Activated CD4-positive, alpha-beta memory T cell treated with anti-CD3 and anti-CD28 coated beads, Interleukin-2, amount 10 ng/mL, durations not matched to agents 7 days and 5 days (primary cell): Measurements from ENCODE around the gene NT5M. TPM values are rescaled to one million over a fixed set of nuclear protein-coding genes. Genes with fewer than 3 reads are reported as not detected.

ENCODE experiments used
- CTCF ChIA-PET: fragments of 350-600 bp; sonication (Branson Sonifier 250); formaldehyde crosslinking; loops from one replicate; lab custom pipeline; 2021; ENCODE audit warnings: antibody characterized with exemption, inconsistent platforms; lab: Charles Lee
- POLR2A ChIA-PET: fragments of 350-600 bp; sonication (Branson Sonifier 250); formaldehyde crosslinking; loops from one replicate; lab custom pipeline; 2021; ENCODE audit warnings: antibody characterized with exemption; lab: Charles Lee
- DNase-seq: peaks from one replicate; pipeline ENCODE4 v3.0.0-alpha.2; 2020
- H3K27ac Mint-ChIP-seq: one replicate; pipeline ENCODE4 v1.8.0; 2021; ENCODE audit warnings: mild to moderate bottlenecking, mixed read lengths
- H3K27me3 Mint-ChIP-seq: one replicate; pipeline ENCODE4 v1.8.0; 2021; ENCODE audit warnings: mixed read lengths
- H3K36me3 Mint-ChIP-seq: one replicate; pipeline ENCODE4 v1.8.0; 2021; ENCODE audit warnings: low read depth, mixed read lengths
- H3K4me1 Mint-ChIP-seq: one replicate; pipeline ENCODE4 v1.8.0; 2021; ENCODE audit warnings: mixed read lengths
- H3K4me3 Mint-ChIP-seq: one replicate; pipeline ENCODE4 v1.8.0; 2021; ENCODE audit warnings: mild to moderate bottlenecking, mixed read lengths
- H3K9me3 Mint-ChIP-seq: one replicate; pipeline ENCODE4 v1.8.0; 2021; ENCODE audit warnings: mixed read lengths
- total RNA-seq, 2 experiments: library from RNA; stranded (reverse); gene quantifications; one replicate each; pipeline ENCODE4 v1.2.3, GENCODE V29; 2021

NT5M gene
- total RNA-seq, 2 experiments from 2014 or later: 8.4 to 9.7 TPM

GRCh38 chr17:17363638-17364337 lies 60.6 kb downstream of the NT5M start:
- H3K27me3 Mint-ChIP-seq: peaks cover 21% of the 10 kb centered on the region
- no peaks in the 10 kb centered on the region for H3K4me1 Mint-ChIP-seq
- POLR2A ChIA-PET: no interaction called here
- no peak overlapping the region for H3K4me3 Mint-ChIP-seq
- DNase-seq: no peak
- CTCF ChIA-PET: no interaction called here
- no peak overlapping the region for H3K27ac Mint-ChIP-seq
- no peaks in the 10 kb centered on the region for H3K9me3 Mint-ChIP-seq
- no peaks in the 10 kb centered on the region for H3K36me3 Mint-ChIP-seq

DNA sequence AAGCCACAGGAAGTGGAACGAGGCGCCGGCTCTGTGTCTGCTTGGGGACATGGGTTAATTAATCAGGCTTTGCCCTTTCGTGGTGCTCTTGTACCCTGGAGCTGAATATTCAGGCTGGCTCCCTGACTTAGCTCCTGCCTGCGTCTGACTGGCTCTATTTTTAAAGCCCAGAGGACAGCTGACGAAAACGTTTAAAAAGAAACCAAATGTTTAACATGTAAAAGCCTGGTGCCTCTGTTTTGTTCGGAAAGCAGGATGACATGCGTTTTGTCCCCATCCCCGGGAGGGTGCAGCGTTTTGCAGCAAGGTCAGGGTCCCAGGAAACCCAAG lies 61.1 kb downstream of the NT5M start:
- H3K9me3 Mint-ChIP-seq: no peaks in the 10 kb centered on the region

DNA sequence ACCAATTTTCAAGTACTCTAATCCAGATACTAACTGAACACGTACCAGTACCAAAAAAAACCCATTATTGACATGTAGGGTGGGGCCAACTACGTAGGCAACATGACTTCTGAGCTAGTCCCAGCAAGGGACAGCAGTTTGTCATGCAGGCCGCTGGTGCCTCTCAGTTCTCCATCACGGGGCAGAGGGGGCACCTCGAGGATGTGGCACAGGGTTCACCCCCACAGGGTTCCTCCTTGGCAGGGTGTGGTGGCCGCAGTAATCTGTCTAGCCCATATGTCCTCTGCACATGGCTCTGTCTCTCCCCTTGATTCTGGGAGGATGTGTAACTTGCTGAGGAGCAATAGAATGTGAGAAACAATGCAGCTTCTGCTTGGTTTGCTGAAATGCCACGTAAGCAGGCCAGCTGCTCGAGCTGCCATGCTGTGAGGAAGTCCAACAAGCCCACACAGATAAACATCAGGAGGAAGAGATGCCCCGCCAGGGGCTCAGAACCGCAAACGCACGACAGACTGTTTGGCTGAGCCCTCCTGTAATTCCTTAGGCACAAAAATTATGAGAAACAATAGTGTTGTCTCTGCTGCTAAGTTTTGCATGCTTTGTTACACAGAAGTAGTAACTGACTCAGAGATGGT lies 62.4 kb downstream of the NT5M start:
- H3K36me3 Mint-ChIP-seq: no peaks in the 10 kb centered on the region
- peaks cover 8% of the 10 kb centered on the region for H3K27me3 Mint-ChIP-seq
- H3K4me3 Mint-ChIP-seq: no peak overlapping the region
- ChIA-PET POLR2A (no interaction called here), CTCF (interaction anchor here (1.0 kb wide), 1 partner anchor 131 kb away, joined by 3 read pairs; no protein-coding TSS in a partner anchor)
- DNase-seq: no peak
- no peaks in the 10 kb centered on the region for H3K9me3 Mint-ChIP-seq
- H3K4me1 Mint-ChIP-seq: no peaks in the 10 kb centered on the region
- H3K27ac Mint-ChIP-seq: no peak overlapping the region

More for the DNA sequence above, 61.1 kb downstream of the NT5M start:
- POLR2A ChIA-PET: no interaction called here
- no peak for DNase-seq
- H3K36me3 Mint-ChIP-seq: no peaks in the 10 kb centered on the region
- H3K4me1 Mint-ChIP-seq: no peaks in the 10 kb centered on the region
- H3K27ac Mint-ChIP-seq: no peak overlapping the region
- CTCF ChIA-PET: no interaction called here
- H3K4me3 Mint-ChIP-seq: no peak overlapping the region
- peaks cover 19% of the 10 kb centered on the region for H3K27me3 Mint-ChIP-seq

- Mint-ChIP-seq H3K9me3 (no peaks in the 10 kb centered on the region), H3K27ac (no peak overlapping the region), H3K36me3 (no peaks in the 10 kb centered on the region), H3K27me3 (peaks cover 5% of the 10 kb centered on the region), H3K4me3 (no peak overlapping the region), H3K4me1 (no peaks in the 10 kb centered on the region)
- ChIA-PET POLR2A (no interaction called here), CTCF (interaction anchor here (1.0 kb wide), 2 partner anchors 10 to 131 kb away, joined by 3 to 4 read pairs; no protein-coding TSS in a partner anchor)
- DNase-seq: no peak
Measured at GRCh38 chr17:17366235-17366634, 63.1 kb downstream of the NT5M start.

- DNase-seq: no peak
- H3K27ac Mint-ChIP-seq: no peak overlapping the region
- no peaks in the 10 kb centered on the region for H3K36me3 Mint-ChIP-seq
Measured at GRCh38 chr17:17366941-17367875, 64.0 kb downstream of the NT5M start.

DNA sequence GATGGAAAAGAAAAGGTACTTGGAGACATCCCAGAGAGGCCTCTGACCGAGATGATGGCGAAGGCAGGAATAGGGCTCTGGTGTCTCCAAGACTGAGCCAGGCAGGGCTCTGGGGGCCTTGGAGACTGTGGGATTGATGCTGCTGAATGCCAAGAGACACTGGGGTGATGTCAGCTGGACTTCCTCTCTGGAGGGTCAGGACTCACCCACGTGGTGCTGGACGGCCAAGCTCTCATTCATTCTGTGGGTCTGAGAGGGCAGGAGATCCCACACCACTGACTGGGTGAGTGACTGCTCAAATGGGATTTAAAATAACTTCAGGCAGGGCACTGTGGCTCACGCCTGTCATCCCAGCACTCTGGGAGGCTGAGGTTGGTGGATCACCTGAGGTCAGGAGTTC lies 64.8 kb downstream of the NT5M start:
- no peak for DNase-seq
- Mint-ChIP-seq H3K9me3 (no peaks in the 10 kb centered on the region), H3K27me3 (peaks cover 4% of the 10 kb centered on the region), H3K36me3 (no peaks in the 10 kb centered on the region), H3K4me1 (no peaks in the 10 kb centered on the region), H3K4me3 (no peak overlapping the region), H3K27ac (no peak overlapping the region)
- ChIA-PET POLR2A (no interaction called here), CTCF (no interaction called here)

More at GRCh38 chr17:17366941-17367875, 64.0 kb downstream of the NT5M start:
- peaks cover 4% of the 10 kb centered on the region for H3K27me3 Mint-ChIP-seq
- CTCF ChIA-PET: interaction anchor here (0.6 to 1.0 kb wide), 3 partner anchors 11 to 130 kb away, joined by 3 to 4 read pairs (median 4); no protein-coding TSS in a partner anchor
- H3K4me1 Mint-ChIP-seq: no peaks in the 10 kb centered on the region
- POLR2A ChIA-PET: no interaction called here
- no peak overlapping the region for H3K4me3 Mint-ChIP-seq
- no peaks in the 10 kb centered on the region for H3K9me3 Mint-ChIP-seq

DNA sequence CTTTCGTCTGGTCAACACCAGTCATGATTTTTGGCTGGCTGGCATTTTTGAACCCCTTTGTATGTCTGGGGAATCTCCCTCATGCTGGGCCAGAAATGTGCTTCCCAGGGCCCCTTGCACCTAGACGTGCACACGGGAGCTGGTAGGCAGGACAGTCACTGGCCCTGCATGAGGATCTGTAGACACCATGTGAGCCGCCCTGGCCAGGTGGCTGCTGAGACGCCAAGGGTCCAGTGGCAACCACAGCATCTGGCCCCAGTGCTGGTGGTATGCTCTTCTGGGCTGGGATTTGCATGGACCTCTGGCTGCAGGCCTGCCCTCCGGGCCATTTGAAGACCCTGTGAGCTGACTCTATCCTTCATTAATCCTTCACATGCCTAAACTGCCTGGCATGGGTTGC lies 67.5 kb downstream of the NT5M start:
- POLR2A ChIA-PET: interaction anchor here (0.7 kb wide), 1 partner anchor 10 kb away, joined by 3 read pairs; no protein-coding TSS in a partner anchor
- Mint-ChIP-seq H3K4me3 (no peak overlapping the region), H3K9me3 (no peaks in the 10 kb centered on the region), H3K36me3 (no peaks in the 10 kb centered on the region), H3K4me1 (no peaks in the 10 kb centered on the region), H3K27me3 (peaks cover 5% of the 10 kb centered on the region), H3K27ac (no peak overlapping the region)
- no peak for DNase-seq
- CTCF ChIA-PET: interaction anchor here (0.6 to 1.3 kb wide), 3 partner anchors 127 to 276 kb away, joined by 3 read pairs; no protein-coding TSS in a partner anchor

- CTCF ChIA-PET: no interaction called here
- POLR2A ChIA-PET: no interaction called here
- H3K9me3 Mint-ChIP-seq: no peaks in the 10 kb centered on the region
Measured at GRCh38 chr17:17372856-17373520, 69.8 kb downstream of the NT5M start.

GRCh38 chr17:17375841-17376240 lies 72.7 kb downstream of the NT5M start:
- no peaks in the 10 kb centered on the region for H3K36me3 Mint-ChIP-seq
- H3K4me3 Mint-ChIP-seq: no peak overlapping the region
- H3K27me3 Mint-ChIP-seq: peaks cover 2% of the 10 kb centered on the region
- H3K27ac Mint-ChIP-seq: no peak overlapping the region
- no peak for DNase-seq
- no peaks in the 10 kb centered on the region for H3K9me3 Mint-ChIP-seq
- ChIA-PET POLR2A (no interaction called here), CTCF (interaction anchor here (1.3 kb wide), 1 partner anchor 266 kb away, joined by 3 read pairs; no protein-coding TSS in a partner anchor)
- no peaks in the 10 kb centered on the region for H3K4me1 Mint-ChIP-seq

More at GRCh38 chr17:17372856-17373520, 69.8 kb downstream of the NT5M start:
- no peaks in the 10 kb centered on the region for H3K36me3 Mint-ChIP-seq
- H3K27ac Mint-ChIP-seq: no peak overlapping the region
- H3K4me1 Mint-ChIP-seq: no peaks in the 10 kb centered on the region
- DNase-seq: no peak
- peaks cover 2% of the 10 kb centered on the region for H3K27me3 Mint-ChIP-seq
- no peak overlapping the region for H3K4me3 Mint-ChIP-seq

DNA sequence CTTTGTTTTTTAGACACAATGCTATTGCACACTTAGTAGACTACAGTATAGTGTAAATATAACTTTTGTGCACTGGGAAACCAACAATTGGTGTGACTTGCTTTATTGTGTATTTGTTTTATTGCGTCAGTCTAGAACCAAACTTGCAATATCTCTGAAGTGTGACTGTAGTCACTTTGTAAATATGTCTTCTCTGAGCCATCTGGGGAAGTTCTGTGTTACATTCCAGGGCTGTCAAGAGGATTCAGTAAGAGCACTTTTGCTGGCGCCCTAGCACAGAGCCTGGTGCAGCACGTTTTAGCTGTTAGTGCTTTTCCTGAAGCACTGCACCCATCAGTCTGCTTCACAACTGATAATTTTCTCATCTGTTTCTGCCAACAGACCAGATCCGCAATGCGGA lies 73.2 kb downstream of the NT5M start:
- ChIA-PET POLR2A (no interaction called here), CTCF (no interaction called here)
- Mint-ChIP-seq H3K36me3 (no peaks in the 10 kb centered on the region), H3K27ac (no peak overlapping the region), H3K9me3 (no peaks in the 10 kb centered on the region), H3K4me3 (no peak overlapping the region), H3K4me1 (no peaks in the 10 kb centered on the region), H3K27me3 (peaks cover 2% of the 10 kb centered on the region)
- no peak for DNase-seq

- Mint-ChIP-seq H3K9me3 (no peaks in the 10 kb centered on the region), H3K27ac (no peak overlapping the region), H3K4me3 (no peak overlapping the region), H3K27me3 (peaks cover 2% of the 10 kb centered on the region), H3K4me1 (no peaks in the 10 kb centered on the region), H3K36me3 (no peaks in the 10 kb centered on the region)
- no peak for DNase-seq
- POLR2A ChIA-PET: no interaction called here
- CTCF ChIA-PET: no interaction called here
Measured at GRCh38 chr17:17377071-17377967, 74.1 kb downstream of the NT5M start.
